K562 (cell line): ENCODE data around the gene FSD1L. TPM values are rescaled to one million over a fixed set of nuclear protein-coding genes. Genes with fewer than 3 reads are reported as not detected.
A peak's percentile ranks its signal among the peaks of the same experiment; 100 is the strongest.
"Not testable (repeated sequence)": the region's sequence is repeated elsewhere in the genome, so short reads cannot be mapped to it uniquely, and the experiment has no call there.

ENCODE experiments used
- ATAC-seq: fragments of 200-7000 bp; cut with Tn5 transposase; 3 replicates; pipeline ENCODE4 v1.9.1; 2020; ENCODE audit warnings: moderate library complexity
- BruUV-seq: library from RNA; stranded (reverse); fragments of 400-500 nt; replicated peaks from 2 replicates; lab custom pipeline; 2021; lab: Mats Ljungman, UMichigan
- CTCF ChIA-PET: fragments of 300-600 bp; formaldehyde crosslinking; extraction: SDS; loops from one replicate; lab custom pipeline; 2021; ENCODE audit warnings: low intra/inter-chr PET ratio; lab: Yijun Ruan, JAX
- POLR2A ChIA-PET: fragments of 300-600, 350-650 bp; sonication (Branson Sonifier 250); formaldehyde crosslinking; extraction: SDS; loops from one replicate; lab custom pipeline; 2021; ENCODE audit warnings: antibody characterized with exemption, inconsistent platforms; lab: Yijun Ruan, JAX
- DNase-seq, 4 experiments: peaks; one replicate each; pipeline versions ENCODE4 v3.0.0 to v3.0.0-alpha.2; 2011 to 2018; ENCODE audit warnings: low spot score in 3 of 4, mixed read lengths in 3 of 4; ENCODE audit errors: extremely low read depth in 1 of 4
- FAIRE-seq: peaks from 2 replicates; lab custom pipeline; 2011; peaks lifted over from hg19 to GRCh38; lab: Jason Lieb, UNC
- H2AFZ ChIP-seq: 2 replicates; pipeline ENCODE4 v1.6.0; 2011; ENCODE audit warnings: low read depth, low read length, control low read depth, inconsistent platforms
- H3K27ac ChIP-seq: fragments of 200-600 bp; 3 replicates; pipeline ENCODE4 v1.8.0; 2011; ENCODE audit warnings: low read depth, mild to moderate bottlenecking, control low read depth, inconsistent platforms, low read length, moderate library complexity, mixed read lengths; ENCODE audit errors: extremely low read depth
- H3K27me3 ChIP-seq, 2 experiments: fragments of 300-600 bp in 1 of 2; 2 replicates in 1 of 2; 3 replicates in 1 of 2; pipeline versions ENCODE4 v1.6.0 to v1.8.0; 2011; ENCODE audit warnings: inconsistent platforms in 2 of 2, low read length in 2 of 2, mild to moderate bottlenecking in 1 of 2, mixed read lengths in 1 of 2, moderate library complexity in 1 of 2; ENCODE audit not compliant: control insufficient read depth in 2 of 2, insufficient read depth in 2 of 2
- H3K36me3 ChIP-seq: fragments of 300-600 bp; 3 replicates; pipeline ENCODE4 v1.8.0; 2011; ENCODE audit warnings: mild to moderate bottlenecking, low read length, inconsistent platforms; ENCODE audit not compliant: control insufficient read depth, insufficient read depth
- H3K4me1 ChIP-seq, 2 experiments: fragments of 200-600 bp in 1 of 2; replicated peaks in 1 of 2; 2 replicates in 1 of 2; 3 replicates in 1 of 2; pipeline versions ENCODE4 v1.5.1 to v1.8.0; 2011; ENCODE audit warnings: inconsistent platforms in 2 of 2, low read length in 2 of 2, mild to moderate bottlenecking in 1 of 2, mixed read lengths in 1 of 2, moderate library complexity in 1 of 2; ENCODE audit not compliant: control insufficient read depth in 2 of 2, insufficient read depth in 2 of 2
- H3K4me2 ChIP-seq: 2 replicates; pipeline ENCODE4 v1.6.1; 2011; ENCODE audit warnings: low read length, control low read depth, inconsistent platforms, mixed read lengths; ENCODE audit not compliant: insufficient read depth
- H3K4me3 ChIP-seq: fragments of 200-600 bp; sonication (generic), shearing (Covaris generic); 2 replicates; pipeline ENCODE4 v1.5.1; 2016; ENCODE audit warnings: control low read depth, inconsistent platforms
- H3K79me2 ChIP-seq: fragments of 200-600 bp; 3 replicates; pipeline ENCODE4 v1.8.0; 2011; ENCODE audit warnings: low read length, inconsistent platforms; ENCODE audit not compliant: control insufficient read depth, insufficient read depth
- H3K9ac ChIP-seq, 2 experiments: 2 replicates each; pipeline versions ENCODE4 v1.6.0 to v1.6.1; 2011; ENCODE audit warnings: low read depth in 2 of 2, low read length in 2 of 2, control low read depth in 1 of 2, inconsistent platforms in 1 of 2, mild to moderate bottlenecking in 1 of 2, mixed read lengths in 1 of 2; ENCODE audit not compliant: insufficient read depth in 1 of 2
- H3K9me1 ChIP-seq: one replicate; pipeline ENCODE4 v1.6.0; 2011; ENCODE audit warnings: inconsistent platforms, mild to moderate bottlenecking, low read length, moderate library complexity; ENCODE audit not compliant: control insufficient read depth, insufficient read depth
- H3K9me3 ChIP-seq: replicated peaks from 2 replicates; pipeline ENCODE4 v1.5.1; 2011; ENCODE audit warnings: low read depth, low read length, inconsistent platforms; ENCODE audit not compliant: control insufficient read depth, insufficient read depth
- H4K20me1 ChIP-seq: replicated peaks from 2 replicates; pipeline ENCODE4 v1.6.1; 2011; ENCODE audit warnings: low read length, inconsistent platforms, mixed read lengths; ENCODE audit not compliant: control insufficient read depth, insufficient read depth
- POLR2G ChIP-seq: fragments of 200-400 bp; formaldehyde crosslinking; IDR thresholded peaks from 2 replicates; pipeline ENCODE4 v1.6.1; 2017; ENCODE audit warnings: low read depth, mild to moderate bottlenecking, antibody characterized with exemption, low read length, moderate library complexity
- WGBS: fragments of 100-300 bp; shearing (Covaris generic); methylation state at CpG from one replicate; pipeline ENCODE4 v1.1.6; 2016; ENCODE audit warnings: low coverage, mixed read lengths; ENCODE audit not compliant: insufficient coverage; ENCODE audit errors: missing lambda C conversion rate; 5-methylcytosine and 5-hydroxymethylcytosine counted together
- in situ Hi-C: fragments of 300-500 bp; cut with MboI; formaldehyde crosslinking; loops from 4 replicates; pipeline ENCODE4 v1.15.0; 2018; ENCODE audit warnings: inconsistent platforms, mixed read lengths
- intact Hi-C: fragments of 100-400 bp; cut with micrococcal nuclease; formaldehyde crosslinking; loops from 2 replicates; pipeline ENCODE4 v1.14.2; 2022
- polyA plus RNA-seq, 8 experiments: library from polyadenylated mRNA; depleted of rRNA in 4 of 8; stranded (reverse) in 5 of 8; unstranded in 3 of 8; fragments of >200 nt; fragmentation: Nextera tagmentation in 2 of 8; fragmentation: Illumina TruSeq in 1 of 8; extraction: Ambion mirVana in 2 of 8; extraction: Trizol in 1 of 8; gene quantifications; 2 replicates each; pipeline versions ENCODE4 v1.2.1 to v1.2.3, GENCODE V29; 2011 to 2014; ENCODE audit warnings: inconsistent platforms in 1 of 8, missing spikeins in 1 of 8
- total RNA-seq, 7 experiments: library from RNA; depleted of rRNA in 6 of 7; stranded (reverse); fragments of >200 nt in 6 of 7; fragmentation: Illumina TruSeq in 2 of 7; extraction: Trizol in 2 of 7; gene quantifications; 2 replicates each; pipeline versions ENCODE4 v1.2.1 to v1.2.3, GENCODE V29; 2011 to 2021; ENCODE audit warnings: low replicate concordance in 1 of 7
- TF ChIP-seq, protein P1 (sequence below), 2 experiments: IDR thresholded peaks; 2 replicates each; pipeline ENCODE4 v1.6.1; 2011; ENCODE audit warnings: borderline replicate concordance in 1 of 2, control low read depth in 1 of 2, low read depth in 1 of 2, low read length in 1 of 2, mild to moderate bottlenecking in 1 of 2, mixed read lengths in 1 of 2, moderate library complexity in 1 of 2; ENCODE audit not compliant: insufficient read depth in 1 of 2, insufficient read length in 1 of 2, poor library complexity in 1 of 2, severe bottlenecking in 1 of 2; ENCODE audit errors: extremely low read depth in 1 of 2

Gene FSD1L
- total and polyA plus RNA-seq, 9 of the 15 experiments (the other 6 are each of a cell fraction or from before 2014, with no cell fraction given) = 0.95 to 4.2 (median 2.1) TPM

DNA sequence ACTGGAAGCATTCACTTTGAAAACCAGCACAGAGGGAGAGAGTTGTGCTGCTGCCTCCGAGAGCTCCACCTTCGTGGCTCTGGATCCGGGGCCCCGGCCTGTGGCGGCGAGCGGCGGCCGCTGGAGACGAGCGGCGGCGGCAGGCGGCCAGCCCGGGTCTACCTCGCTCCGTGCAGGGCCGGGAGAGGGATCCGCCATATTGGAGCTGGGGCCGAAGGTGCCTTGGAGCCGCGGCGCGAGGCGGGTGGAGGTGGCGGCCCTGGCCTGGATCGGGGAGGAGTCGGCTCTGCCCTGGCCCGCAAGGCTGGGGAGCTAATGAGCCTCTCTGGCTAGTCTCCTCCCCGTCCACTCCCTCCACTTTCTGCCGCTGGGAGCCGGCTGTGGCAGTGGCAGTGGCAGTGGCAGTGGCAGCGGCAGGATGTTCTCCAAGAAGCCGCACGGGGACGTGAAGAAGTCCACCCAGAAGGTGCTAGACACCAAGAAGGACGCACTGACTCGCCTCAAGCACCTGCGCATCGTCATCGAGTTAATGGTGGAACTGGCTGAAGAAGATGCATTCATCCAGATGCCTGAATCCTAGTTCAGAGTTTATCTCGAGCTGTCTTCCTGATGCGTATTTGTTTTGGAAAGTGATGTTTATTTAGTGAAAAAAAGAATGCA, 72.0 kb downstream of the FSD1L start:
- H3K27me3 ChIP-seq, FAIRE-seq, in situ Hi-C loops, H3K4me2 ChIP-seq, H3K36me3 ChIP-seq, H4K20me1 ChIP-seq, DNase-seq, H3K79me2 ChIP-seq, BruUV-seq, H3K9ac ChIP-seq, intact Hi-C loops, CTCF ChIA-PET, POLR2A ChIA-PET, H3K9me3 ChIP-seq, H3K27ac ChIP-seq, H3K4me3 ChIP-seq, H3K9me1 ChIP-seq, H3K4me1 ChIP-seq: not testable (repeated sequence)
- peak; percentile 91 for ATAC-seq
- 0 out of 2 replicates have a peak overlapping the region, but pooled peaks have one; percentile 45 for H2AFZ ChIP-seq
- whole genome bisulfite sequencing = 73% methylated on average over 29 of the region's 43 CpGs
- TF ChIP-seq, protein P1, sequence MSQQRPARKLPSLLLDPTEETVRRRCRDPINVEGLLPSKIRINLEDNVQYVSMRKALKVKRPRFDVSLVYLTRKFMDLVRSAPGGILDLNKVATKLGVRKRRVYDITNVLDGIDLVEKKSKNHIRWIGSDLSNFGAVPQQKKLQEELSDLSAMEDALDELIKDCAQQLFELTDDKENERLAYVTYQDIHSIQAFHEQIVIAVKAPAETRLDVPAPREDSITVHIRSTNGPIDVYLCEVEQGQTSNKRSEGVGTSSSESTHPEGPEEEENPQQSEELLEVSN (IDR thresholded peaks at IDR 0.05; ENCODE audit: borderline replicate concordance in 1 of 2, extremely low read depth in 1 of 2, insufficient read depth in 1 of 2, insufficient read length in 1 of 2, low read depth in 1 of 2, low read length in 1 of 2, poor library complexity in 1 of 2, severe bottlenecking in 1 of 2) = peak in 1 of 2 experiments; percentile 12
- peak; percentile 60 for TF ChIP-seq POLR2G

GRCh38 chr9:105520992-105521391, 73.2 kb downstream of the FSD1L start:
- H3K27me3 ChIP-seq, H3K4me1 ChIP-seq, H3K9me1 ChIP-seq, DNase-seq, H2AFZ ChIP-seq, POLR2A ChIA-PET, BruUV-seq, H3K4me3 ChIP-seq, CTCF ChIA-PET, H4K20me1 ChIP-seq, H3K79me2 ChIP-seq, H3K9ac ChIP-seq, H3K9me3 ChIP-seq, H3K4me2 ChIP-seq, H3K36me3 ChIP-seq, in situ Hi-C loops, intact Hi-C loops, H3K27ac ChIP-seq, ATAC-seq: not testable (repeated sequence)
- 86% methylated on average over 4 of the region's 6 CpGs for WGBS
- peak; percentile 55 for FAIRE-seq
